K562 (cell line): ENCODE measurements around the gene PDE3A. TPM values are rescaled to one million over a fixed set of nuclear protein-coding genes. Genes with fewer than 3 reads are reported as not detected.

ENCODE experiments used
- ATAC-seq: fragments of 200-7000 bp; cut with Tn5 transposase; 3 replicates; pipeline ENCODE4 v1.9.1; 2020; ENCODE audit warnings: moderate library complexity
- BruUV-seq: library from RNA; stranded (reverse); fragments of 400-500 nt; replicated peaks from 2 replicates; lab custom pipeline; 2021; lab: Mats Ljungman, UMichigan
- CTCF ChIA-PET: fragments of 300-600 bp; formaldehyde crosslinking; extraction: SDS; loops from one replicate; lab custom pipeline; 2021; ENCODE audit warnings: low intra/inter-chr PET ratio; lab: Yijun Ruan, JAX
- POLR2A ChIA-PET: fragments of 300-600, 350-650 bp; sonication (Branson Sonifier 250); formaldehyde crosslinking; extraction: SDS; loops from one replicate; lab custom pipeline; 2021; ENCODE audit warnings: antibody characterized with exemption, inconsistent platforms; lab: Yijun Ruan, JAX
- DNase-seq, 4 experiments: peaks; one replicate each; pipeline versions ENCODE4 v3.0.0 to v3.0.0-alpha.2; 2011 to 2018; ENCODE audit warnings: low spot score in 3 of 4, mixed read lengths in 3 of 4; ENCODE audit errors: extremely low read depth in 1 of 4
- FAIRE-seq: peaks from 2 replicates; lab custom pipeline; 2011; peaks lifted over from hg19 to GRCh38; lab: Jason Lieb, UNC
- H2AFZ ChIP-seq: 2 replicates; pipeline ENCODE4 v1.6.0; 2011; ENCODE audit warnings: low read depth, low read length, control low read depth, inconsistent platforms
- H3K27ac ChIP-seq: fragments of 200-600 bp; 3 replicates; pipeline ENCODE4 v1.8.0; 2011; ENCODE audit warnings: low read depth, mild to moderate bottlenecking, control low read depth, inconsistent platforms, low read length, moderate library complexity, mixed read lengths; ENCODE audit errors: extremely low read depth
- H3K27me3 ChIP-seq, 2 experiments: fragments of 300-600 bp in 1 of 2; 2 replicates in 1 of 2; 3 replicates in 1 of 2; pipeline versions ENCODE4 v1.6.0 to v1.8.0; 2011; ENCODE audit warnings: inconsistent platforms in 2 of 2, low read length in 2 of 2, mild to moderate bottlenecking in 1 of 2, mixed read lengths in 1 of 2, moderate library complexity in 1 of 2; ENCODE audit not compliant: control insufficient read depth in 2 of 2, insufficient read depth in 2 of 2
- H3K36me3 ChIP-seq: fragments of 300-600 bp; 3 replicates; pipeline ENCODE4 v1.8.0; 2011; ENCODE audit warnings: mild to moderate bottlenecking, low read length, inconsistent platforms; ENCODE audit not compliant: control insufficient read depth, insufficient read depth
- H3K4me1 ChIP-seq, 2 experiments: fragments of 200-600 bp in 1 of 2; replicated peaks in 1 of 2; 2 replicates in 1 of 2; 3 replicates in 1 of 2; pipeline versions ENCODE4 v1.5.1 to v1.8.0; 2011; ENCODE audit warnings: inconsistent platforms in 2 of 2, low read length in 2 of 2, mild to moderate bottlenecking in 1 of 2, mixed read lengths in 1 of 2, moderate library complexity in 1 of 2; ENCODE audit not compliant: control insufficient read depth in 2 of 2, insufficient read depth in 2 of 2
- H3K4me2 ChIP-seq: 2 replicates; pipeline ENCODE4 v1.6.1; 2011; ENCODE audit warnings: low read length, control low read depth, inconsistent platforms, mixed read lengths; ENCODE audit not compliant: insufficient read depth
- H3K4me3 ChIP-seq: fragments of 200-600 bp; sonication (generic), shearing (Covaris generic); 2 replicates; pipeline ENCODE4 v1.5.1; 2016; ENCODE audit warnings: control low read depth, inconsistent platforms
- H3K79me2 ChIP-seq: fragments of 200-600 bp; 3 replicates; pipeline ENCODE4 v1.8.0; 2011; ENCODE audit warnings: low read length, inconsistent platforms; ENCODE audit not compliant: control insufficient read depth, insufficient read depth
- H3K9ac ChIP-seq, 2 experiments: 2 replicates each; pipeline versions ENCODE4 v1.6.0 to v1.6.1; 2011; ENCODE audit warnings: low read depth in 2 of 2, low read length in 2 of 2, control low read depth in 1 of 2, inconsistent platforms in 1 of 2, mild to moderate bottlenecking in 1 of 2, mixed read lengths in 1 of 2; ENCODE audit not compliant: insufficient read depth in 1 of 2
- H3K9me1 ChIP-seq: one replicate; pipeline ENCODE4 v1.6.0; 2011; ENCODE audit warnings: inconsistent platforms, mild to moderate bottlenecking, low read length, moderate library complexity; ENCODE audit not compliant: control insufficient read depth, insufficient read depth
- H3K9me3 ChIP-seq: replicated peaks from 2 replicates; pipeline ENCODE4 v1.5.1; 2011; ENCODE audit warnings: low read depth, low read length, inconsistent platforms; ENCODE audit not compliant: control insufficient read depth, insufficient read depth
- H4K20me1 ChIP-seq: replicated peaks from 2 replicates; pipeline ENCODE4 v1.6.1; 2011; ENCODE audit warnings: low read length, inconsistent platforms, mixed read lengths; ENCODE audit not compliant: control insufficient read depth, insufficient read depth
- ARID3A ChIP-seq: IDR thresholded peaks from 2 replicates; pipeline ENCODE4 v1.6.1; 2012; ENCODE audit warnings: low read depth, low read length, improper control_type of control experiment, borderline replicate concordance
- CBX5 ChIP-seq: IDR thresholded peaks from 2 replicates; pipeline ENCODE4 v1.6.1; 2014; ENCODE audit warnings: low read depth, borderline replicate concordance
- CC2D1A ChIP-seq: fragments of 450-650 bp; IDR thresholded peaks from 2 replicates; pipeline ENCODE4 v1.6.1; 2017; ENCODE audit warnings: mild to moderate bottlenecking
- DACH1 ChIP-seq: fragments of 450-650 bp; IDR thresholded peaks from 2 replicates; pipeline ENCODE4 v1.6.1; 2018; ENCODE audit not compliant: partially characterized antibody
- GABPB1 ChIP-seq: sonication (generic); formaldehyde crosslinking; IDR thresholded peaks from 2 replicates; pipeline ENCODE4 v1.8.0; 2022; ENCODE audit warnings: mild to moderate bottlenecking, missing genetic modification reagents
- KLF13 ChIP-seq: fragments of 450-650 bp; IDR thresholded peaks from 2 replicates; pipeline ENCODE4 v1.6.1; 2016; ENCODE audit warnings: missing genetic modification characterization, low read depth, mild to moderate bottlenecking, missing compliant biosample characterization, moderate library complexity, borderline replicate concordance
- NKRF ChIP-seq: fragments of 450-650 bp; IDR thresholded peaks from 2 replicates; pipeline ENCODE4 v1.6.1; 2016; ENCODE audit warnings: borderline replicate concordance
- NR1H2 ChIP-seq: sonication (generic); formaldehyde crosslinking; IDR thresholded peaks from 2 replicates; pipeline ENCODE4 v1.4.0; 2020; ENCODE audit warnings: mild to moderate bottlenecking, missing genetic modification reagents
- POLR2AphosphoS5 ChIP-seq: IDR thresholded peaks from 2 replicates; pipeline ENCODE4 v1.6.1; 2011; ENCODE audit warnings: mild to moderate bottlenecking, low read depth, low read length, moderate library complexity; ENCODE audit not compliant: control insufficient read depth, insufficient read depth
- RBM14 ChIP-seq: fragments of 200-400 bp; formaldehyde crosslinking; IDR thresholded peaks from 2 replicates; pipeline ENCODE4 v1.6.1; 2018; ENCODE audit warnings: low read depth, mild to moderate bottlenecking, low read length, moderate library complexity, borderline replicate concordance; ENCODE audit not compliant: insufficient read depth
- ZFP30 ChIP-seq: fragments of 250-450 bp; sonication (Bioruptor Pico); IDR thresholded peaks from 2 replicates; pipeline ENCODE4 v1.8.0; 2022; ENCODE audit warnings: moderate library complexity, mild to moderate bottlenecking, inconsistent platforms, borderline replicate concordance
- ZNF197 ChIP-seq: fragments of 200-800 bp; sonication (Bioruptor generic); IDR thresholded peaks from 2 replicates; pipeline ENCODE4 v1.6.1; 2016; ENCODE audit warnings: low read depth, missing genetic modification characterization, missing compliant biosample characterization
- ZNF518B ChIP-seq: fragments of 250-450 bp; sonication (Bioruptor Pico); IDR thresholded peaks from 2 replicates; pipeline ENCODE4 v1.5.0; 2021; ENCODE audit warnings: mild to moderate bottlenecking, moderate library complexity
- ZSCAN29 ChIP-seq: fragments of 450-650 bp; IDR thresholded peaks from 2 replicates; pipeline ENCODE4 v1.6.1; 2017
- WGBS: fragments of 100-300 bp; shearing (Covaris generic); methylation state at CpG from one replicate; pipeline ENCODE4 v1.1.6; 2016; ENCODE audit warnings: low coverage, mixed read lengths; ENCODE audit not compliant: insufficient coverage; ENCODE audit errors: missing lambda C conversion rate; 5-methylcytosine and 5-hydroxymethylcytosine counted together
- in situ Hi-C: fragments of 300-500 bp; cut with MboI; formaldehyde crosslinking; loops from 4 replicates; pipeline ENCODE4 v1.15.0; 2018; ENCODE audit warnings: inconsistent platforms, mixed read lengths
- intact Hi-C: fragments of 100-400 bp; cut with micrococcal nuclease; formaldehyde crosslinking; loops from 2 replicates; pipeline ENCODE4 v1.14.2; 2022
- polyA plus RNA-seq, 8 experiments: library from polyadenylated mRNA; depleted of rRNA in 4 of 8; stranded (reverse) in 5 of 8; unstranded in 3 of 8; fragments of >200 nt; fragmentation: Nextera tagmentation in 2 of 8; fragmentation: Illumina TruSeq in 1 of 8; extraction: Ambion mirVana in 2 of 8; extraction: Trizol in 1 of 8; gene quantifications; 2 replicates each; pipeline versions ENCODE4 v1.2.1 to v1.2.3, GENCODE V29; 2011 to 2014; ENCODE audit warnings: inconsistent platforms in 1 of 8, missing spikeins in 1 of 8
- total RNA-seq, 7 experiments: library from RNA; depleted of rRNA in 6 of 7; stranded (reverse); fragments of >200 nt in 6 of 7; fragmentation: Illumina TruSeq in 2 of 7; extraction: Trizol in 2 of 7; gene quantifications; 2 replicates each; pipeline versions ENCODE4 v1.2.1 to v1.2.3, GENCODE V29; 2011 to 2021; ENCODE audit warnings: low replicate concordance in 1 of 7

Gene PDE3A
- total and polyA plus RNA-seq, 9 of the 15 experiments (the other 6 are each of a cell fraction or from before 2014, with no cell fraction given), result 0.02 TPM; not detected in 8

GRCh38 chr12:20716985-20717384, 348.6 kb downstream of the PDE3A start:
- ChIA-PET CTCF (no interaction called here), POLR2A (interaction anchor here (0.6 kb wide), 1 partner anchor 117 kb away, joined by 3 read pairs; no protein-coding TSS in a partner anchor)
- no TSS peak for BruUV-seq
- 0% methylated on average over 1 of the region's 1 CpG for WGBS
- no peaks in the 10 kb centered on the region for H3K27me3 ChIP-seq
- no peaks in the 10 kb centered on the region for H4K20me1 ChIP-seq
- intact Hi-C loops (no loop called here), in situ Hi-C loops (no loop called here)
- DNase-seq (no peak), FAIRE-seq (no peak), ATAC-seq (no peak)
- no peak overlapping the region for H3K4me2 ChIP-seq
- H3K27ac ChIP-seq, result no peak overlapping the region
- no peak overlapping the region for H2AFZ ChIP-seq
- H3K9ac ChIP-seq, result no peak overlapping the region
- no peaks in the 10 kb centered on the region for H3K79me2 ChIP-seq
- no peaks in the 10 kb centered on the region for H3K4me1 ChIP-seq
- H3K36me3 ChIP-seq, result no peaks in the 10 kb centered on the region
- H3K4me3 ChIP-seq, result no peak overlapping the region
- no peaks in the 10 kb centered on the region for H3K9me1 ChIP-seq
- no peaks in the 10 kb centered on the region for H3K9me3 ChIP-seq
- TF ChIP-seq DACH1 (no peak), ARID3A (no peak), CBX5 (no peak), POLR2AphosphoS5 (no peak), CC2D1A (no peak), ZNF518B (CRISPR knock-in tag) (no peak), RBM14 (no peak), GABPB1 (CRISPR knock-in tag) (no peak), ZFP30 (CRISPR knock-in tag) (no peak), KLF13 (no peak), ZNF197 (CRISPR knock-in tag) (no peak), ZSCAN29 (no peak), NKRF (no peak), NR1H2 (CRISPR knock-in tag) (no peak)
